Ishikawa (cell line): ENCODE data around the gene SLC45A1.

Experiments used
- CEBPB ChIP-seq: IDR thresholded peaks from 2 replicates; pipeline ENCODE4 v1.6.1; 2012
- TCF12 ChIP-seq: IDR thresholded peaks from 2 replicates; pipeline ENCODE4 v1.6.1; 2012; ENCODE audit warnings: low read depth

DNA sequence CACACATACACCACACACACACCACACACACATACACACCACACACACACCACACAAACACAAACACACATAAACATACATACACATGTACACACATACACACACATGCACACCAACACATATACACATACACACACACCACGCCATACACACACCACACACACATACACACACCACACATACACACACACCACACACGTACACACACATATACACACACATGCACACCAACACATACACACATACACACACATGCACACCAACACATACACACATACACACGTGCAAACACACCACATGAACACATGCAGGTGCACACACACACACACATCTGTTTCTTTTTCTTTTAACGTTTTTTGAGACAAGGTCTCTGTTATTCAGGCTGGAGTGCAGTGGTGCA, 41.0 kb upstream of the SLC45A1 start:
- no peak for TF ChIP-seq CEBPB
- no peak for TF ChIP-seq TCF12
